Measurements from ENCODE around the gene PACRG.

PACRG gene

GRCh38 chr6:163241683-163242082, 513.9 kb downstream of the PACRG start:
- DNase-seq (ENCODE audit: low read depth, low spot score), result no peak

- DNase-seq (ENCODE audit: low read depth, low spot score), result no peak
Measured at GRCh38 chr6:163243083-163243482, 515.3 kb downstream of the PACRG start.

- no peak for DNase-seq (ENCODE audit: low read depth, low spot score)
Measured at GRCh38 chr6:163243692-163244589, 516.2 kb downstream of the PACRG start.

- DNase-seq (ENCODE audit: low read depth, low spot score), result no peak
Measured at GRCh38 chr6:163248051-163248450, 520.3 kb downstream of the PACRG start.

GRCh38 chr6:163249651-163250101, 521.9 kb downstream of the PACRG start:
- DNase-seq (ENCODE audit: low read depth, low spot score), result no peak

- no peak for DNase-seq (ENCODE audit: low read depth, low spot score)
Measured at GRCh38 chr6:163250116-163250515, 522.3 kb downstream of the PACRG start.

GRCh38 chr6:163252061-163252591, 524.4 kb downstream of the PACRG start:
- no peak for DNase-seq (ENCODE audit: low read depth, low spot score)

- DNase-seq (ENCODE audit: low read depth, low spot score), result no peak
Measured at GRCh38 chr6:163253556-163254213, 525.9 kb downstream of the PACRG start.

GRCh38 chr6:163254341-163254835, 526.6 kb downstream of the PACRG start:
- DNase-seq (ENCODE audit: low read depth, low spot score), result no peak

- DNase-seq (ENCODE audit: low read depth, low spot score), result no peak
Measured at GRCh38 chr6:163255265-163255664, 527.5 kb downstream of the PACRG start.

- DNase-seq (ENCODE audit: low read depth, low spot score), result no peak
Measured at GRCh38 chr6:163259689-163260088, 531.9 kb downstream of the PACRG start.

- DNase-seq (ENCODE audit: low read depth, low spot score), result no peak
Measured at GRCh38 chr6:163260111-163260895, 532.5 kb downstream of the PACRG start.

- DNase-seq (ENCODE audit: low read depth, low spot score), result no peak
Measured at GRCh38 chr6:163260911-163261310, 533.1 kb downstream of the PACRG start.

- DNase-seq (ENCODE audit: low read depth, low spot score), result no peak
Measured at GRCh38 chr6:163261361-163261760, 533.6 kb downstream of the PACRG start.

- DNase-seq (ENCODE audit: low read depth, low spot score), result no peak
Measured at GRCh38 chr6:163262080-163262479, 534.3 kb downstream of the PACRG start.

- DNase-seq (ENCODE audit: low read depth, low spot score), result no peak
Measured at GRCh38 chr6:163263196-163263595, 535.4 kb downstream of the PACRG start.

GRCh38 chr6:163263998-163264661, 536.4 kb downstream of the PACRG start:
- no peak for DNase-seq (ENCODE audit: low read depth, low spot score)

- no peak for DNase-seq (ENCODE audit: low read depth, low spot score)
Measured at GRCh38 chr6:163264662-163265035, 536.9 kb downstream of the PACRG start.

- no peak for DNase-seq (ENCODE audit: low read depth, low spot score)
Measured at GRCh38 chr6:163281634-163282033, 553.9 kb downstream of the PACRG start.

- no peak for DNase-seq (ENCODE audit: low read depth, low spot score)
Measured at GRCh38 chr6:163282672-163283071, 554.9 kb downstream of the PACRG start.

GRCh38 chr6:163284151-163284550, 556.4 kb downstream of the PACRG start:
- no peak for DNase-seq (ENCODE audit: low read depth, low spot score)
